Activated gamma-delta T cell (primary cell): Measurements from ENCODE around the gene GMDS.
"Not testable (repeated sequence)": the region's sequence is repeated elsewhere in the genome, so short reads cannot be mapped to it uniquely, and the experiment has no call there.

Experiments used
- DNase-seq: peaks from one replicate; lab custom pipeline; 2025; lab: John Stamatoyannopoulos, UW

Gene GMDS

GRCh38 chr6:1679688-1680068 lies 565.7 kb downstream of the GMDS start:
- no peak for DNase-seq

DNA sequence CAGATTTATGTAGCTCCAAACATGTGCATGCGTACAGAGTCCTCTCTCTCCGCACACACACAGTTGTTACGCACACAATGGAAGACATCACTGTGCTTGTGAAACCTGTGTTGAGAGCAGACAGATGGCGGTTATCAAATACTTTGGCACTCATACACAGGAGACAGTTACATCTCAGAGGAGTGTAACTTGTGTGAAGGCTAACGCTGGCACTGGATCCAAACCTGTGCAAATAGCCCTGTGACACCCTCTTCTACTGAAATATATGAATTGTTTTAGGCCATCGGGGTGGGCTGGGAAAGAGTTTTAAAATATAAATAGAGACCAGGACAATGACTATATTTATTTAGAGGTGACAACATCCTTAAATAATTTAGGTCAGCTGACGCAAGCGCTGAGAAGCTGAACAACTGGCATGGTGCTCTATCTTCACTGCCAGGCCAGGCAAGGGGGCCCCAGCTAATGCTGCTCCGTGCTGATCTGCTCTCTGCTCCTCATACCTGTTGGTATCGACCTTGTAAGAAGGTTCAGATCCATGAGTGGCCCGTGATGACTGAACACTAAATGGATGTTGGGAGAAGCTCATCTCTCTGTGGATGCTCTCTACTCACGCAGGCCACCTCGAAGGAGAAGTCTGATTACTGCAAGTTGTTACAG lies 566.2 kb downstream of the GMDS start:
- no peak for DNase-seq

GRCh38 chr6:1678201-1678600 lies 567.2 kb downstream of the GMDS start:
- no peak for DNase-seq

- DNase-seq: no peak
Measured at GRCh38 chr6:1672379-1672778, 573.0 kb downstream of the GMDS start.

DNA sequence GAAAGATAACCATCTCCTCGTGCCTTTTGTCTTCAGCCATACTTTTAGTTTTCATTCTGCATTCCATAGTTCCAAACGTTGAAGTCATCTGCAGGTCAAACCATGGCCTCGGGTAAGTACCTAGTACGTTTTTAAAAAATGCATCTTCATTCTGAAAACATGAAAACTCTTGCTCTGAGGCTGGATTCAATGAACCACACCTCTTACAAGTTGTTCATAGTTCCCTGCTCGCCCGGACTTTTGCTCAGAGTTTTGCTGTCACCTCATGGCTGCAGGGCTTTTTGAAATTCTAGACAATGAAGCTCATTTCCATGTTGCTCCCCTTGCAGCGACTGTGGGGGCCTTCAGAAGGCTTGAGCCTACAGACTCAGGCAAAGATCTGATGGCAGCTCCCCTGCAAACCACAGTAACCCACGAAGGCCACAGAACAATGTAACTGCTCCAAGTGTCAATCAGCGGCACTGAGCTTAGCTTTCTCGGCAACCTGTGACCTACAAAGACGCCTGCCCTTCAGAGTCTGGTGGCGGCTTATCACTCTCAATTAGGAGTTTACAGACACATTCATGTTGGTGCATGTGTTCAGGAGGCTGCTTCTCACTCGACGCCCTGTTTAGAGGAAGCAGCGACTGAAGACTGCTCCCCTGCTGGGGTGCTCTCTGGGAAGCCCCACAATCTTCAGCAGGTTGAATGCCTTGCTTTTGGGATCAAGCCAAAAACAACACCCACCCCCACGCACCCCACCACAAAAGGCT lies 574.5 kb downstream of the GMDS start:
- no peak for DNase-seq

- no peak for DNase-seq
Measured at GRCh38 chr6:1669996-1670395, 575.4 kb downstream of the GMDS start.

DNA sequence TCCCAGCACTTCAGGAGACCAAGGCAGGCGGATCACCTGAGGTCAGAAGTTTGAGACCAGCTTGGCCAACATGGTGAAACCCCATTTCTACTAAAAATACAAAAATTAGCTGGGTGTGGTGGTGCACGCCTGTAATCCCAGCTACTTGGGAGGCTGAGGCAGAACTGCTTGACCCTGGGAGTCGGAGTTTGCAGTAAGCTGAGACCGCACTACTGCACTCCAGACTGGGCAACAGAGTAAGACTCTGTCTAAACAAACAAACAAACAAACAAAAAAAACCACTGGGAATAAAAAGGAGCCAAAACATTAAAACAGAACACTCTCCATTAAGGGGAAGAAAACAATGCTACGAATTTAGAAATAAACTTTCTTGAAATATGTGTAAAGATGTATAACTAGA lies 576.9 kb downstream of the GMDS start:
- not testable (repeated sequence) for DNase-seq

DNA sequence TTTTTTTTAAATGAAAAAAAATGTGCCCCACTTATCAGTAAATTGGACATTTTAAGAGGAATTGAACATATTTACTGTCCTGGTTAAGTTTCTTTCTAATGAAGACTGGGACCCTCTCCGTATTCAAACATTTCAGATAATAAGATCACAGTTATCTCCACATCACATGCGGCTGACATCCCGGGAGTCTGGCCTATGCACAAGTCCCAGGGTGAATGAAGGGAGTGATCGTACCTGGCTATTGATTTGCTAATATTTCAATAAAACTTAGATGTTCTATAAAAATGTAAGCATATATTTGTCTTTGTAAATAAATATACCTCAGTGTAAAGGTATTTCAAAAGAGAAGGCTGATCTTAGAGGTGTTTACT lies 577.6 kb downstream of the GMDS start:
- no peak for DNase-seq

DNA sequence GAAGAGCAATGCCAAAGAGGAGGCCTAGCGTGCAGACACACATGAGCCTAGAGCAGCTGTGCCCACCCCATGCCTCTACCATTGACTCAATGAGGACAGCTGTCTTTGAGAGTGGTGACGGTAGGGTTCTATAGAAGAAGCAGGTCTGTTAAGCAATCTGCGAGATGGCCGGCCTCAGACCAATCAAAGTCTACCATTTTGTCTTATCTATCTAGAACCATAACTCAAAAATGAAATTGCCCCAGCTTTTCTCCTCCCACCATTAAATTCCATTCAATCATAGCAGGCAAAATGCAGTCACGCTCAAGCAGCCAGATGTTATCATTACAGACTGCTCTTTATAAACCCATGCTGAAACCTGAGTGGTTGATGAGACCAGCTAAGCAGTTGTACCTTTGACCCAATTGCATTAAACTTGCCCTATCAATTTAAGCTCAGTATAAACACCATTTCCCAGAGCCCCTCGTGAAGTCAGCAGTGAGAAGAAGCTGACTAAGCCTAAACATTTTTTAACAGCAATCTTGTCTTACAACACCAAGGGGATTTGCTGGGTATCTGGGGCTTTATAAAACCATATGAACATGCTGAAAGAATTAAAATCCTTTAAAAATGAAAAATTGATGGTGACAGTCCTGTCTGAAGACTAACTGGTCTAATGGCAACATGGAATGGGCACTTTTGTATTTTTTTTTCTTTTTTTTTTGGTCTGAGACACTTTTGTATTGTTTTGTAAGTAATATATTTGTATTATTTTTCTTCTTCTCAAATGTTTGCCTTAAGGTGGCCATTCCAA lies 578.2 kb downstream of the GMDS start:
- DNase-seq: no peak

DNA sequence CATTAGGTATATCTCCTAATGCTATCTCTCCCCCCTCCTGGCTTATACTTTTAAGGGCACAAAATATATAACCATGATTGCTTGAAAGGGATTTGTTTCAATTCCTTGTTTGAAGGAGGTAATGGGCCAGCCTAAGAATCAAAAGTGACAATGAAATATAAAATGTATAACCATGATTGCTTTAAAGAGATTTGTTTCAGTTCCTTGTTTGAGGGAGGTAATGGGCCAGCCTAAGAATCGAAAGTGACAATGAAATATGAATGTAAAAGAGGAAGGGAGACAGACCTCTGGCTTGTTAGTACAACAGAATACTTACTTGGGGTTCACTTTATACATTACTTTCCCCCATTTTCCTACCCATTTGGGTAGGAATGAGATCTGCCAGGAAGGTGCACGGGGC lies 580.2 kb downstream of the GMDS start:
- no peak for DNase-seq

DNA sequence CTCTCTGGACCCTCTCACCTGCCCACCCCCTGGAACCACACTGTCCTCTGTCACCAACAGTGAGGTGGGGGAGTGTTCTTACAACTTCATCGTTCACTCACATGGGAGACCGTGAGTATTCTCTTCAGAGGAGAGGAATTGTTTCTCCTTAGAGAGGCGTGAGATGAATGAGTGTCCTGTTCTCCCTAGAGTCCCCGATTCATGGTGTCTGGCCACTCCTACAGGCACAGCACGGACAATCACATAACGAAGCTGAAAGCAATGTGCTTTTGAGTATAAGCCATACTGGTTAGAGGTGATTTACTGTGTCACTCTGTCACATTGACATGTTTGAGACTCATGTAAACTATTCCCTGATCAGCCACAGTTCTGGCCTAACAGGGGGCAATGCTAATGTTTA lies 581.1 kb downstream of the GMDS start:
- DNase-seq: no peak

DNA sequence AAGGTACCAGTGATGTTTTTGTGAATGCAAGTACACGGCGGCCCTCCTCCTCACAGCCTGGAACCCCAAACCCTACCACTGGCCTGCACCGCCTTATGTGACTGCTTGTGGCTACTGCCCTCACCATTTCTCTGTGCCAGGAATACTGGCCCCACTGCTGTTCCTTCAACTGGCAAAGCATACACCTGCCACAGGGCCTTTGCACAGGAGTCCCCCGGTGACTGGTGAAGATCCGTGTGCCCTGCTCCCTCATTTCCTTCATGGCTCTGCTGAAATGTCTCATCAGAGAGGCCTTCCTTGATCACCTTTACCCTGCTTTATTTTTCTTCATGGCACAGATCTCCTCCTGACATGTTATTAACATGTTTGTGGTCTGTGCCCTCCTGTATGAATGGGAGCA lies 581.9 kb downstream of the GMDS start:
- no peak for DNase-seq

GRCh38 chr6:1662534-1662933 lies 582.9 kb downstream of the GMDS start:
- no peak for DNase-seq

GRCh38 chr6:1659816-1660215 lies 585.6 kb downstream of the GMDS start:
- DNase-seq: no peak

DNA sequence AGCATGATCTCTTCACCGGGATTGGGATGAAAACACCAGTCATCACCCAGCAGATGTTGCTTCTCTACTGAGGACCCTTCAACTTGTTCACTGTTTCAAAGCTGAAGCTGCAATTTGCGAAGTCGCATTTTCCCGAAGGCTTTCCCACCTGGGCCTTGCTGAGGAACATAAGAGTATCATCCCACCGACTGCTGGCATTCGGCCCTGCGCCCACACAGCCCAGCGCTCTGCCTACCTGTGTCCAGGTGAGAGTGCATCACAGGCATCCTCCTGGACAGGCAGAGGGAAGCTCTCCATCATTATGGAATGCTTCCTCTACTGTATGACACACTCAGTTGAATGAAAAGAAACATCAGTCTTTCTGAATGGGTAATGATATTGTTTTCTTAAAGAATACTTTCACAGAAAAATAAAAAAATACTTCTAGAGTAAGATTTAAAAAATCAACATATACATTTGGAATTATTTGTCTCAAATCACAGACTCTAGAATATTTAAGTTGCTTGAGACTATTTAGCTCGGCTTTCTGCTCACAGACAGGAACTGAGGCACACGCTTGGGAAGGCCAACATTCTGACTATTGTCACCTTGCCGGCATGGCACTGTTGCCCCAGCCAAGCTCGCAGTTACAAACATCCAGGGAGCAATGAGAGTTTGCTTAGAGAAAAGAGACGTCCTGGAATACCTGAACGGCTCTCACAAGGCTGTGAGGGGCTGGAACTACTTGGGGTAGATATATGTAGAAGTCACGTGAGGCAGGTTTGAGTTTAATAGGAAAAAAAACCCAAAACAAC lies 587.0 kb downstream of the GMDS start:
- no peak for DNase-seq

GRCh38 chr6:1657771-1658165 lies 587.6 kb downstream of the GMDS start:
- no peak for DNase-seq

GRCh38 chr6:1657116-1657770 lies 588.2 kb downstream of the GMDS start:
- no peak for DNase-seq

DNA sequence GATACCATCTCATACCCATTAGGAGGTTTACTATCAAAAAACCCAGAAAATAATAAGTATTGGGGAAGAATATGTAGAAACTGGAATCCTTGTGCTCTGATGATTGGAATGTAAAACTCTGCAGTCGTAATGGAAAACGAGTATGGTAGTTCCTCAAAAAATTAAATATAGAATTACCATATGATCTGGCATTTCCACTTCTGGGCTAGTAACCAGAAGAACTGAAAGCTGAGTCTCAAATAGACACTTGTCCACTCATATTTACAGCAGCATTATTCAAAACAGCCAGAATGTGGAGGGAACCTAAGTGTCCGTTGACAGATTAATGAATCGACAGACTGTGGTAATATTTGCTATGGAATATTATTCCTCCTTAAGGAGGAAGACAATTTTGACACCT lies 591.4 kb downstream of the GMDS start:
- no peak for DNase-seq

- no peak for DNase-seq
Measured at GRCh38 chr6:1652842-1653241, 592.6 kb downstream of the GMDS start.

DNA sequence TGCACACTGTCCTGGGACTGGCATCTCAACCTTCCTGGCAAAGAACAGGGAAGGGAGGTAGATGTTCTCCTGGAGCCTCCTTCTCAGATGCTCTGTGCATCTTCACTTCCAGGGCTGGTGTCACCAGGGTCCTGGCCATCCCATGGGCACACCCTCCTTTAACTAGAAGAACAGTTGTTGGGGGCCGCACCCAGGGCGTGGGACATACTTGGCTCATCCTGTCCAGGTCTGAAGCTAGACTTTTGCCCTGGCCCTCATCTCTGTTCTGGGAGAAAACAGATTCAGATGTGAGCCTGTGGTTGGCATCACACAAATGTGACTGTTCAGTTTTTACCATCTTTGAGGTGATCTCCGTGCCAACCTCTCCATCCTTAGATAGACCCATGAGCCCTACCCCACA lies 594.0 kb downstream of the GMDS start:
- no peak for DNase-seq

- no peak for DNase-seq
Measured at GRCh38 chr6:1645466-1646185, 599.8 kb downstream of the GMDS start.
